C4-2B (cell line): Measurements from ENCODE around the gene SIL1.

Experiments used
- H3K27ac ChIP-seq: fragments of 450-650 bp; 2 replicates; pipeline ENCODE4 v1.5.1; 2017
- CTCF ChIP-seq: fragments of 450-650 bp; conservative IDR thresholded peaks from 2 replicates; pipeline ENCODE4 v1.5.1; 2017; ENCODE audit warnings: mild to moderate bottlenecking
- ZFX ChIP-seq: fragments of 450-650 bp; IDR thresholded peaks from 2 replicates; pipeline ENCODE4 v1.6.1; 2017

The SIL1 gene

DNA sequence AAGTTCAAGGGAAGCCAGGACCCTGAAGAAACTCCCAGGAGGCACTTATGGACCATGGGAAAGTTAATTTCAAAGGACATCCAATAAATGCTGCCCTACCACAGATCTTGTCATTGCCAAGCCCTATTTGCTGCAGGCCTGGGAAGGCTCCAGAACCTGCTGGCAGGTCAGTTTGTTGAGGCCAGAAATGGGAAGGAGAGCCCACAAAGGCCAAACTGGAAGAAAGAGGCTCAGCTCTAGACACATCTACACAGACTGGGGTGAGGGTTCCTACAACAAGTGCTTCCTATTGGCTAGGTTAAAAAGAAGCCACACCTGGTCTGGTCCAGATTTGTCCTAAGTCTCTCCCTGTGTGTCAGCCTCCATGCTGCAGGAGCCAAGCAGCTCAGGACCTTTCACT lies 94.4 kb downstream of the SIL1 start:
- TF ChIP-seq CTCF (no peak), ZFX (no peak)
- H3K27ac ChIP-seq = no peak overlapping the region

GRCh38 chr5:139100825-139101224 lies 97.3 kb downstream of the SIL1 start:
- TF ChIP-seq CTCF (no peak), ZFX (no peak)
- H3K27ac ChIP-seq = no peak overlapping the region

DNA sequence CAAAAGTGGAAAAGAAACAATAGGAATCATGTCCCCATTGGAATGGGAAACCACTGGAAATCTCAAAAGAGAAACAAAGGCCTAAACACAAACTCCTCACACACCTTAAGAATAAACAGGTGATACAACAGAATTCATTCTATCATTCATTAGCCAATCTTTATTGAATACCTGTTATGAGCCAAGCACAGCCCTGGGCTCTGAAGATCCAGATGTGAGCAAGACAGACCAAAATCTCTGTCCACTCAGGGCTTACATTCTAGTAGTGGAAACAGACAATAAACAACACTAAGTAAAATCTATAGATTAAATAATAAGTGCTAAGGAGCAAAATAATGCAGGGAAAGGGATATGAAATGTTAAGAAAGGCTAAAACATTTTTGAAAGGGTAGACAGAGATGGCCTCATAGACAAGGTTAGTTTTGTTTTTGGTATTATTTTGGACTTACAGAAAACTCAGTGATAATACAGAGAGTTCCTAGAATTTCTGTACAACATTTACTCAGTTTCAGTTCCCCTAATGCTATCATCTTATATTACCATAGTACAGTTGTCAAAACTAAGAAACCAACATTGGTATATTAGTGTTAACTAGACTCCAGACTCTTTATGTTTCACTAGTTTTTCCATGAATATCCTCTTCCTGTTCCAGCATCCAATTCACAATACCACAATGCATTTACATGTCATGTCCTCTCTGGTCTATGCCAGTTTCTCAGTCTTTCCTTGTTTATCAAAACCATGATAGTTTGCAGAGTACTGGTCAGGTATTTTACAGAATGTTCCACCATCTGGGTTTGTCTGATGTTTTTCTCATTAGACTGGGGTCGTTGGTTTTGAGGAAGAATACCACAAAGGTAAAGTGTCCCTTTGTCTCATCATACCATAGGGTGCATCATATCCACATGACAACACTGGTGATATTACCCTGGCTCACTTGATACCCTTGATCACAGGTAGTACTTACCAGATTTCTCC lies 103.7 kb downstream of the SIL1 start:
- no peak overlapping the region for H3K27ac ChIP-seq
- no peak for TF ChIP-seq CTCF
- no peak for TF ChIP-seq ZFX

DNA sequence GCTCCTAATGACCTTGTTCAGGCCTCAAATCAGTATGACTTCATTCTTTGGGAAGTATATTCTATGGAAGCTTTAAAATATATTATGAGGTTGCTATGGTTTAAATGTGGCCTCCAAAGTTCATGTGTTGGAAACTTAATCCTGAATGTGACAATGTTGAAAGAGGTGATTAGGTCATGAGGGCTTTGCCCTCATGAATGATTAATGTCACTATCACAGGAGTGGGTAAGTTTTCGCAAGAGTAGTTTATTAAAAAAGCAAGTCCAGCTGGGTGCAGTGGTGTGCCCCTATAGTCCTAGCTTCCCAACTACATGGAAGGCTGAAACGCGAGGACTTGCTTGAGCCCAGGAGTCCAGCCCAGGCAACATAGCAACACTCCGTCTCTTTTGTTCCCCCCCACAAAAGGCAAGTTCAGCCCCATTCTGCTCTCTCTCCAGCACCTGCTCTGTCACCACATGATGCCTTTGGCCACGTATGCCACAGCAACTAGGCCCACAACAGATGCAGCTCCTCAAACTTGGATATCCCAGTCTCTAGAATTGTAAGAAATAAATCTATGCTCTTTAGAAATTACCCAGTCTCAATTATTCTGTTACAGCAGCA lies 105.3 kb downstream of the SIL1 start:
- TF ChIP-seq ZFX (no peak), CTCF (no peak)
- H3K27ac ChIP-seq = no peak overlapping the region

DNA sequence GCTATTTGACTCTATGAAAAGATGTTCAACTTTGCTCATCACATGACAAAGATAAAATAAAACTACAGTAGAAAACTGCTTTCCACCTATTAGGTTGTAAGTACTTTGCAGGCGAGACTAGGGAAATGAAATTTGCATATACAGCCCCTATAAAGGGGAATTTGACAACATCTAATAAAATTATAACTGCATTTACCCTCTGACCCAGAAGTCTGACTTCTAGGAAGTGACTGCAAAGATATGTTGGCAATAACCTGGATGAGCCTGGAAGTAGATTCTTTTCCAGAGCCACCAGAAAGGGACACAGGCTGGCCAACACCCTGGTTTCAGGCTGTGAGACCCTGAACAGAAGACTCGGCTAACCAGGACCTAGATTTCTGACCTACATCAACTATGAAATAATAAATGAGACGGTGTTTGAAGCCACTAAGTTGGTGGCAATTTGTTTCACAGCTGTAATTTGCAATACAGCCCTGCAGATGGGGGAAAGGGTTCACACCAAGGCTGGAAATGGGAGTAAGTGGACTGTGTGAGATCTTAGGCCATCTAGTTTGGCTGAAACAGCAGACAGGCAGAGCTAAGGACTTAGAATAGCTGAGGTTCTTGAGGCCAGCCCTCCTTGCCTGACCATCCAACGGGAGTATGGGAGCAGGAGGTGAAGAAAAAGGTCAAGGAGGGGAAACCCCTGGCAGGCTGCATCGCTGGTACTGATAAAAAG lies 106.6 kb downstream of the SIL1 start:
- no peak for TF ChIP-seq ZFX
- no peak for TF ChIP-seq CTCF
- H3K27ac ChIP-seq = no peak overlapping the region

DNA sequence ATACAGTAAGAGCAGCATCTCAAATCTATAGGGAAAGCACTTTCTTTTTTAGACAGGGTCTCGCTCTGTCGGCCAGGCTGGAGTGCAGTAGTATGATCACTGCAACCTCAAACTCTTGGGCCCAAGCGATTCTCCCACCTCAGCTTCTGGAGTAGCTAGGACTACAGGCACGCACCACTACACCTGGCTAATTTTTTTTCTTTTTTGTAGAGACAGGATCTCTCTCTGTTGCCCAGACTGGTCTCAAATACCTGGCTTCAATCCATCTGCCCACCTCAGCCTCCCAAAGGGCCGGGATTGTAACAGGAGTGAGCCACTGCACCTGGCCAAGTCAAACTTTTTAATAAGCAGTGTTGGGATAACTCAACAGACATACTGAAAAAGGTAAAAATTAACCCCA lies 107.6 kb downstream of the SIL1 start:
- TF ChIP-seq CTCF (no peak), ZFX (no peak)
- no peak overlapping the region for H3K27ac ChIP-seq

GRCh38 chr5:139088024-139088423 lies 110.1 kb downstream of the SIL1 start:
- no peak overlapping the region for H3K27ac ChIP-seq
- TF ChIP-seq ZFX (no peak), CTCF (no peak)
